ENCODE measurements around the gene DDAH2. TPM values are rescaled to one million over a fixed set of nuclear protein-coding genes. Genes with fewer than 3 reads are reported as not detected.

The DDAH2 gene
- total and polyA plus RNA-seq, 12 donors, result 35.2 to 117 (median 54.2) TPM

DNA sequence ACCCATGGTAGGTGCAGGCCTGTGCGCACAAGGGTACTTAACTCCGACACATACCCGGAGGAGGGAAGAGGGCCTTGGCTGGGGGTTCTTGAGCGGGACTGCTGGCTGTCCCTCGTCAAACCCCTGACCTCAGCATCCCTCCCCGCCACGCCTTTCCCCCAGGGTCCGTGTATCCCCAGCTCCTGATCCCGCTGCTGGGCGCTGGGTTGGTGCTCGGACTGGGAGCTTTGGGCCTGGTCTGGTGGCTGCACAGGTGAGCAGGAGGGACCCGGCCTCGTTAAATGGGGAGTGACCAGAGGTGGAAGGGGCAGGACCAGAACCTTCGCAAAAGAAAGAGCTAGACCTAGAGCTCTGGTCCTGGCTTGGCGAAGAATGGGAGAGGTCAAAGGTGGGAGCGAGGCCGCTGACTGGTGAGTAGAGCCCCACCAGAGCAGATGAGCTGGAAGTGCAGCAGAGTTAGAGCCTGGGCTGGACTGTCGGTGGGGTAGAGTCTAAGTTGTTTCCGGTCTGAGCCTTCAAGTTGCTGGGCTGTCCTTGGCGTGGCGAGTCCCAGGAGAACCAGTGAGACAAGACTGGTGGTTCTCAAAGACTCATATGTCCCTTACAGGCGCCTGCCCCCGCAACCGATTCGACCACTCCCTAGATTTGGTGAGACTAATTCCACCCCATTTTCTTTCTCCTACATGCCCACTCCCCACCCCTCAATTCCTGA lies 5.0 kb downstream of the DDAH2 start:
- 81 to 83% methylated on average over 25 of the region's 25 CpGs for WGBS, 2 donors
- Histone ChIP-seq H3K36me3 (peaks cover 0 to 35% (median 17%) of the 10 kb centered on the region in 9 donors), H3K4me3 (no peak overlapping the region), H3K4me1 (peaks cover 9 to 35% (median 16%) of the 10 kb centered on the region in 9 donors), H3K27me3 (no peaks in the 10 kb centered on the region), H3K27ac (peak overlapping the region in 5 of 10 donors; percentile 14 to 60 (median 28)), H3K9me3 (no peaks in the 10 kb centered on the region)
- intact Hi-C loops (cut with DNase I), result no loop called here
- TF ChIP-seq, protein P1, sequence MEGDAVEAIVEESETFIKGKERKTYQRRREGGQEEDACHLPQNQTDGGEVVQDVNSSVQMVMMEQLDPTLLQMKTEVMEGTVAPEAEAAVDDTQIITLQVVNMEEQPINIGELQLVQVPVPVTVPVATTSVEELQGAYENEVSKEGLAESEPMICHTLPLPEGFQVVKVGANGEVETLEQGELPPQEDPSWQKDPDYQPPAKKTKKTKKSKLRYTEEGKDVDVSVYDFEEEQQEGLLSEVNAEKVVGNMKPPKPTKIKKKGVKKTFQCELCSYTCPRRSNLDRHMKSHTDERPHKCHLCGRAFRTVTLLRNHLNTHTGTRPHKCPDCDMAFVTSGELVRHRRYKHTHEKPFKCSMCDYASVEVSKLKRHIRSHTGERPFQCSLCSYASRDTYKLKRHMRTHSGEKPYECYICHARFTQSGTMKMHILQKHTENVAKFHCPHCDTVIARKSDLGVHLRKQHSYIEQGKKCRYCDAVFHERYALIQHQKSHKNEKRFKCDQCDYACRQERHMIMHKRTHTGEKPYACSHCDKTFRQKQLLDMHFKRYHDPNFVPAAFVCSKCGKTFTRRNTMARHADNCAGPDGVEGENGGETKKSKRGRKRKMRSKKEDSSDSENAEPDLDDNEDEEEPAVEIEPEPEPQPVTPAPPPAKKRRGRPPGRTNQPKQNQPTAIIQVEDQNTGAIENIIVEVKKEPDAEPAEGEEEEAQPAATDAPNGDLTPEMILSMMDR (IDR thresholded peaks at IDR 0.05), result no peak
- DNase-seq (peak; percentile 29 to 36), ATAC-seq (peak in 3 of 8 donors; percentile 3 to 27 (median 9))

DNA sequence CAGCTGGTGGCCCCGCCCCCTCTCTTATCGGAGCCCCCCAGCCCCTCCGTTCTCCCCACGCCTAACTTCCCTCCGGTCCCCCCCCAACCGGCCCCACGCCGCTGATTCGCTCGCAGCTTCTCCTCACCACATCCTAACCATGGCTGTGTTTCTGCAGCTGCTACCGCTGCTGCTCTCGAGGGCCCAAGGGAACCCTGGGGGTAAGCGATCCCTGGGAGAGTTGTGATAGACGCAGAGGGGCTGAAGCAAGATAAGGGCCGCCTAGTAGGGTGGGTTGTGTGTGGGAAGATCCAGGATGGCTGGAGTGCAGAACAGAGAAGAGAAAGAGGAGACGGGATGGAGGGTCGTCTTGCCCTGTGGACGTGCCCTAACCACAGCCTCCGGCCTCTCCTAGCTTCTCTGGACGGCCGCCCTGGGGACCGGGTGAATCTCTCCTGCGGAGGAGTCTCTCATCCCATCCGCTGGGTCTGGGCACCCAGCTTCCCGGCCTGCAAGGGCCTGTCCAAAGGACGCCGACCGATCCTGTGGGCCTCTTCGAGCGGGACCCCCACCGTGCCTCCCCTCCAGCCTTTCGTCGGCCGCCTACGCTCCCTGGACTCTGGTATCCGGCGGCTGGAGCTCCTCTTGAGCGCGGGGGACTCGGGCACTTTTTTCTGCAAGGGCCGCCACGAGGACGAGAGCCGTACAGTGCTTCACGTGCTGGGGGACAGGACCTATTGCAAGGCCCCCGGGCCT lies 5.7 kb downstream of the DDAH2 start, which contains the start of gene MPIG6B:
TSS of gene MPIG6B (plus strand) at position 129 of the 735 bp plus-strand sequence. CDS start at position 140, 11 bp downstream.
- ATAC-seq (peak in 2 of 8 donors; percentile 17 to 20), DNase-seq (no peak)
- peak within 1 kb of the TSS in 5 of 10 donors; percentile 14 to 60 (median 28) for H3K27ac ChIP-seq
- intact Hi-C loops (cut with DNase I), result no loop called here
- H3K36me3 ChIP-seq, result peaks cover 0 to 34% (median 17%) of the 10 kb centered on the region in 9 donors
- H3K4me3 ChIP-seq, result peak within 1 kb of the TSS in 1 of 10 donors; percentile 2
- TF ChIP-seq, protein P1 (IDR thresholded peaks at IDR 0.05), result no peak
- no peaks in the 10 kb centered on the region for H3K9me3 ChIP-seq
- H3K27me3 ChIP-seq, result no peaks in the 10 kb centered on the region
- WGBS, 2 donors, result 56 to 59% methylated on average over 46 of the region's 46 CpGs
- H3K4me1 ChIP-seq, result peaks cover 4 to 29% (median 9%) of the 10 kb centered on the region in 9 donors

DNA sequence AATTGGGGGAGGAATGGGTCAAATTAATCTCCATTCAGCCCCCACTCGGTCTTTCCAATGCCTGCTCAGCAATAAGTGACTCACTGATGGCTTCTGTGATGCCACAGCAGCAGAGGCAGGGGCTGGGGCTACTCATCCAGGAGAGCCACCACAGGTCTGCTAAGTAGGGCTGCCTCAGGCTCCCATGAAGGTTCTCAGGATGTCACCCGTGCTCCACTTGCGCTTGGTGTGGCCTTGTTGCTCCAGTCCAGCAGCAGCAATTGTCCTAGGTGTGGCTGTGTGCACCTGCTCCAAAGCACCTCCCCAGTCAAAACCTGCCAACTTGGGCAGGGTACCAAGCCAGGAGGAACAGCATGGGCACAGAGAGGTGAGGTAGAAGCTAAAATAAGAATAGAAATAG lies 6.9 kb downstream of the DDAH2 start:
- H3K9me3 ChIP-seq, result no peaks in the 10 kb centered on the region
- no peak for ATAC-seq
- intact Hi-C loops (cut with DNase I), result no loop called here

More for the DNA sequence above, 6.9 kb downstream of the DDAH2 start:
- H3K4me3 ChIP-seq, result no peak overlapping the region
- WGBS, 2 donors, result 94 to 96% methylated on average over 3 of the region's 3 CpGs
- H3K4me1 ChIP-seq, result peaks cover 0 to 16% (median 0%) of the 10 kb centered on the region in 9 donors
- H3K27me3 ChIP-seq, result no peaks in the 10 kb centered on the region
- H3K36me3 ChIP-seq, result peaks cover 0 to 22% (median 12%) of the 10 kb centered on the region in 9 donors
- no peak for DNase-seq
- no peak overlapping the region for H3K27ac ChIP-seq
- TF ChIP-seq, protein P1 (IDR thresholded peaks at IDR 0.05), result no peak

Data from heart right ventricle (tissue), 16 donors.